ENCODE results near the gene RABGEF1. TPM values are rescaled to one million over a fixed set of nuclear protein-coding genes. Genes with fewer than 3 reads are reported as not detected.
"Not testable (repeated sequence)": the region's sequence is repeated elsewhere in the genome, so short reads cannot be mapped to it uniquely, and the experiment has no call there.

RABGEF1 gene
- total RNA-seq, 1 donor from 2014 or later, result 21.8 TPM

DNA sequence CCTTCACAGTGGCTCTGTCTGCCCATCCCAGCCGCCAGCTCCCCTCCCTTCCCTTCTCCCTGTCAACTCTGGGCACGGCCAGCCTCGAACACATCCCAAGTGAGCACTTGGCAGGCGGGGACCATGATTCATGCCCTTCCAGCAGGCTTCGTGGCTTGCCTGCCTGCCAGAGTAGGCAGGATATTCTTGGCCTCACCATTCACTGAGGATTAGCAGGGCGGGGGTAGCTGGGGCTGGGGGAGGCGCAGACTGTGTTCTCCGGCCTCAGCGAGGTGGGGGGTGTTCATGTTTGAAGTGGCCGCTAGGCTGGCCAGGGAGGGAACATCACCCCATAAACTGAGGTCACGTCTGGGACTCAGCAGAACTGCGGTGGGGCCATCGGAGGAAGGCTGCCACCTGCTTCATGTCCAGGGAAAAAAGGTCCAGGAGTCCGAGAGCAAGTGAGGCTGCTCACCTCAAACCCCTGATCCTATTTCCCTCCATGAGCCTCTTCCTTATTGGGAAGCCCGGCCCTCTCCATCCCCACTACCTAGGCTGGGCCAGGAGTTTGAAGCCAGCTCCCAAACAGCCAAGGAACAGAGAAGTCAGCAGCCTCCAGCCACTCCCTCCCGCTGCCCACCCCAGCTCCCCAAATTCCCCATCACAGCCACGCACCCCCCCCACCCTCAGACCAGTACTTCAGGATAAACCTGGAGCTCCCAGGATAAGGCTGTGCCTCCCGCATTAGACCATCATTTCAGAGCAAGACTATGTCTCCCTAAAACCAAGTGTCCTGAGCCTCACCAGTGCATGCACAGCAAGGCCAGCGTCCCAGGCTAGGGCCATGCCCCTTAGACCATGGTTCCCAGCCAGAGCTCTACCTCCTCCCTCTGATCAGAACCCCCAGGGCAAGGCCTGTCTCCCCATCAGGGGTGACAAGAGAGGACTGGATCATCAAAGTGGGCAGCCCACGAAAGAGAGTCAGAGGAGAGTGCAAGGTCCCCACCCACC lies 42.8 kb upstream of the RABGEF1 start:
- TF ChIP-seq, protein P1, sequence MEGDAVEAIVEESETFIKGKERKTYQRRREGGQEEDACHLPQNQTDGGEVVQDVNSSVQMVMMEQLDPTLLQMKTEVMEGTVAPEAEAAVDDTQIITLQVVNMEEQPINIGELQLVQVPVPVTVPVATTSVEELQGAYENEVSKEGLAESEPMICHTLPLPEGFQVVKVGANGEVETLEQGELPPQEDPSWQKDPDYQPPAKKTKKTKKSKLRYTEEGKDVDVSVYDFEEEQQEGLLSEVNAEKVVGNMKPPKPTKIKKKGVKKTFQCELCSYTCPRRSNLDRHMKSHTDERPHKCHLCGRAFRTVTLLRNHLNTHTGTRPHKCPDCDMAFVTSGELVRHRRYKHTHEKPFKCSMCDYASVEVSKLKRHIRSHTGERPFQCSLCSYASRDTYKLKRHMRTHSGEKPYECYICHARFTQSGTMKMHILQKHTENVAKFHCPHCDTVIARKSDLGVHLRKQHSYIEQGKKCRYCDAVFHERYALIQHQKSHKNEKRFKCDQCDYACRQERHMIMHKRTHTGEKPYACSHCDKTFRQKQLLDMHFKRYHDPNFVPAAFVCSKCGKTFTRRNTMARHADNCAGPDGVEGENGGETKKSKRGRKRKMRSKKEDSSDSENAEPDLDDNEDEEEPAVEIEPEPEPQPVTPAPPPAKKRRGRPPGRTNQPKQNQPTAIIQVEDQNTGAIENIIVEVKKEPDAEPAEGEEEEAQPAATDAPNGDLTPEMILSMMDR (IDR thresholded peaks at IDR 0.05; ENCODE audit: unreplicated experiment), result no peak
- DNase-seq (ENCODE audit: low spot score in 2 of 2, unreplicated experiment in 2 of 2), result no peak
- H3K27ac Mint-ChIP-seq, result no peak overlapping the region
- no peaks in the 10 kb centered on the region for H3K27me3 Mint-ChIP-seq (ENCODE audit: low read depth)
- H3K9me3 Mint-ChIP-seq, result no peaks in the 10 kb centered on the region
- no peak overlapping the region for H3K4me3 Mint-ChIP-seq
- peaks cover 19% of the 10 kb centered on the region for H3K36me3 Mint-ChIP-seq
- H3K4me1 Mint-ChIP-seq, result no peaks in the 10 kb centered on the region

DNA sequence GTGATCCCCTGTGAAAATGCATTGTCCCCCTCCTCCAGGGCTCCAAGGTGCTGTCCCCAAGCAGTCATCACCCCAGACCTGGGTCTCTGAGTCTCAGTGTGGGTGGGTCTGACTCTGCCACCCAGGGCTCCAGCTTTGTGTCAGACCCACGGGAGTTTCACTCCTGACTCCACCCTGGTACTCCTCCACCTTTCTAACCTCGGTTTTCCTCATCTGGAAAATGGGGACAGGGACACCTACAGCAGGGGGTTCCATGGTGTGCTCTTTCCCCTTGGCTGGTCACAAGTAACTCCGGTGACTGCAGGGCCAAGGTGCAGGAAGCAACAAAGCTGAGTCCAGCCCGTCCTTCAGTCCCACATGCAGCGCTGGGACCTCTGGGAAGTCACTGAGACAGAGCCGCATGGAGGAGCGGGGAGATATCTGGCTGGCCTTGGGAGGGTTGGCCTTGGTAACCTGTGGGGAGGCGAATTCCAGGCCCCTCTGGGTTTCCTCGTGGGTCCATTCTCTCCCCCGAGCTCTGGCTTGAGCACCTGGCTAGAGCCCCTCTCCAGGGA lies 41.8 kb upstream of the RABGEF1 start:
- no peaks in the 10 kb centered on the region for H3K4me1 Mint-ChIP-seq
- no peaks in the 10 kb centered on the region for H3K27me3 Mint-ChIP-seq (ENCODE audit: low read depth)
- peaks cover 26% of the 10 kb centered on the region for H3K36me3 Mint-ChIP-seq
- H3K4me3 Mint-ChIP-seq, result no peak overlapping the region
- no peaks in the 10 kb centered on the region for H3K9me3 Mint-ChIP-seq
- no peak overlapping the region for H3K27ac Mint-ChIP-seq
- no peak for DNase-seq (ENCODE audit: low spot score in 2 of 2, unreplicated experiment in 2 of 2)
- TF ChIP-seq, protein P1 (IDR thresholded peaks at IDR 0.05; ENCODE audit: unreplicated experiment), result no peak

DNA sequence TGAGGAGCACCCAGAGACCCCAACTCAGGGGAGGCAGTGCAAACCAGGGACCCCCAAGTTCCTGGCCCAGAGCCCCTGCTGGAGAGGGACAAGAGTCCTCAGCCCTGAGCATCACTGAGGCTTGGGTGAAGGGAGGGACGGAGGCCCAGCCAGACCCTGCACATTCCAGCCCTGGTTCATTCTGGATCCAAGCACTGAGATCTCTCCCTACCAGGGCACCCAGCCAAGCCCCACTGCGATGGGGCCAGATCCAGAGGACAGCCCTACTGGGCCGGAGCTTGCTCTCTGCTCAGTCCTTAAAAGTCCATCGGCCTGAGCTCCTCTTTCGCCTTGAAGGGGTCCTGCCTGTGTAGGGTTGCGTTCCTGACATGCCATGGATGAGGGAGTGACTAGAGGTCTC lies 40.5 kb upstream of the RABGEF1 start:
- TF ChIP-seq, protein P1 (IDR thresholded peaks at IDR 0.05; ENCODE audit: unreplicated experiment), result no peak
- Mint-ChIP-seq H3K4me1 (no peaks in the 10 kb centered on the region), H3K9me3 (no peaks in the 10 kb centered on the region), H3K4me3 (no peak overlapping the region), H3K27ac (no peak overlapping the region), H3K27me3 (ENCODE audit: low read depth) (no peaks in the 10 kb centered on the region), H3K36me3 (peaks cover 21% of the 10 kb centered on the region)
- no peak for DNase-seq (ENCODE audit: low spot score in 2 of 2, unreplicated experiment in 2 of 2)

DNA sequence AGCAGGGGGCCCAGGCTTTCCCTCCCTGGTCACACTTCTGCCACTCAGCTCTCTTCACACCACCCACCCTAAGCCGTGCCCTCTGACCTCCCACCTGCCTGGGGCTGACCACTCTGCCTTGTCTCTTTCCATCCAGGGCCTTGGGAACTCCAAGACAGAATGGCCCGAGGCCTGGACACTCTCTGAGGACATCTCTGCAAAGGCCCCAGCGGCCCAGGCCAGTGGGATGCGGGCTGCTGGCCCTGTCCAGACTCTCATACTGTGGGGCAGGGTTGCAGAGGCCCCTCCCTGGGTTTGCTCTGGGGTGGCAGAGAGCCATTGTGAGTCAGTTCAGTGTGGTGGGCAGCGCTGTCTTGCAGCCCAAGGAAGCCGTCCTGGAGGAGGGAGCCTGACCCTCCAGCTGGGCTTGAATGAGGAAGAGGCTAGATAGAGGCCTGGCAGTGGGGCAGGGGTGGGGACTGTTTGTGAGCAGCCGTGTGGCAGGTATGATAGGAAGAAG lies 39.9 kb upstream of the RABGEF1 start:
- H3K27ac Mint-ChIP-seq, result no peak overlapping the region
- no peaks in the 10 kb centered on the region for H3K27me3 Mint-ChIP-seq (ENCODE audit: low read depth)
- TF ChIP-seq, protein P1 (IDR thresholded peaks at IDR 0.05; ENCODE audit: unreplicated experiment), result no peak
- no peak for DNase-seq (ENCODE audit: low spot score in 2 of 2, unreplicated experiment in 2 of 2)
- H3K4me3 Mint-ChIP-seq, result no peak overlapping the region
- no peaks in the 10 kb centered on the region for H3K4me1 Mint-ChIP-seq
- no peaks in the 10 kb centered on the region for H3K9me3 Mint-ChIP-seq
- H3K36me3 Mint-ChIP-seq, result peaks cover 18% of the 10 kb centered on the region

DNA sequence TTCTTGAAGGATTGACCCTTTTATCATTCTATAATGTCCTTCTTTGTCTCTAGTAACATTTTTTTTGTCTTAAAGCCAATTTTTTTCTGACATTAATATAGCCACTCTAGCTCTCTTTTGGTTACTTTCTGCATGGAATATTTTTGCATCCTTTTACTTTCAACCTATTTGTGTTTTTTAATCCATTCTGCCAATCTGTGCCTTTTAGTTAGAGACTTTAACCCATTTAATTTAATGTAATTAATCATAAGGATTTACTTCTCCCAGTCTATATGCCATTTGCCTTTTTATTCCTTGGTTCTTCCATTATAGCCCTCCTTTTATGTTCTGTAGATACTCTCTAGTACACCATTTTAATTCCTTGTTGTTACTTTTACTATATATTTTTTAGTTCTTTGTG lies 32.7 kb upstream of the RABGEF1 start:
- TF ChIP-seq, protein P1 (IDR thresholded peaks at IDR 0.05; ENCODE audit: unreplicated experiment), result no peak
- no peak for DNase-seq (ENCODE audit: low spot score in 2 of 2, unreplicated experiment in 2 of 2)
- Mint-ChIP-seq H3K4me3 (no peak overlapping the region), H3K27ac (no peak overlapping the region), H3K4me1 (no peaks in the 10 kb centered on the region), H3K27me3 (ENCODE audit: low read depth) (no peaks in the 10 kb centered on the region), H3K9me3 (peaks cover 10% of the 10 kb centered on the region), H3K36me3 (peaks cover 48% of the 10 kb centered on the region)

DNA sequence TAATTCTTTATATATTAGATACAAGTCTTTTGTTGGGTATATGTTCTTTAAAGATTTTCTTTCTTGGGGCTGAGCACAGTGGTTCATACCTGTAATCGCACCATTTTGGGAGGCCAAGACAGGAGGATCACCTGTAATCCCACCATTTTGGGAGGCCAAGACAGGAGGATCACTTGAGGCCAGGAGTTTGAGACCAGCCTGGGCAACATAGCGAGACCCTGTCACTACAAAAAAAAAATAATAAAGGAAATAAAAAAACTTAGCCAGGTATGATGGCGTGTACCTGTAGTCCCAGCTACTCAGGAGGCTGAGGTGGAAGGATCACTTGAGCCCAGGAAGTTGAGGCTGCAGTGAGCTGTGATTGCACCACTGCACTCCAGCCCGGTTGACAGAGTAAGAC lies 29.8 kb upstream of the RABGEF1 start:
- not testable (repeated sequence) for H3K27ac Mint-ChIP-seq; H3K4me3 Mint-ChIP-seq; H3K4me1 Mint-ChIP-seq; H3K27me3 Mint-ChIP-seq (ENCODE audit: low read depth); DNase-seq (ENCODE audit: low spot score in 2 of 2, unreplicated experiment in 2 of 2)
- peaks cover 24% of the 10 kb centered on the region for H3K9me3 Mint-ChIP-seq
- H3K36me3 Mint-ChIP-seq, result peaks cover 66% of the 10 kb centered on the region
